ENCODE results near the gene CELF6. TPM values are rescaled to one million over a fixed set of nuclear protein-coding genes. Genes with fewer than 3 reads are reported as not detected.

Gene CELF6
- polyA plus RNA-seq, 1 of the 3 experiments (the other 2 are of a cell fraction): 0.20 TPM

GRCh38 chr15:72353266-72353665 is 33.3 kb upstream of the CELF6 start:
- no peak for DNase-seq
- ChIA-PET CTCF (no interaction called here), POLR2A (no interaction called here)

More at GRCh38 chr15:72353266-72353665, 33.3 kb upstream of the CELF6 start:
- H3K4me1 ChIP-seq (ENCODE audit: control insufficient read depth in 1 of 2, insufficient read depth in 2 of 2, low read depth in 1 of 2, low read length in 1 of 2): peaks cover 0 to 5% of the 10 kb centered on the region in 2 experiments; a peak in 2 of 4 replicates
- no peak for TF ChIP-seq CTCF (IDR thresholded peaks at IDR 0.05)
- TF ChIP-seq REST (IDR thresholded peaks at IDR 0.05; ENCODE audit: low read depth, low read length): no peak
- no peak for TF ChIP-seq ZBTB33 (IDR thresholded peaks at IDR 0.05; ENCODE audit: borderline replicate concordance, low read depth)
- no peak for TF ChIP-seq ELF1 (IDR thresholded peaks at IDR 0.05)
- no peak for TF ChIP-seq MXI1 (IDR thresholded peaks at IDR 0.05; ENCODE audit: low read depth, low read length)
- no peak for TF ChIP-seq TAF1 (IDR thresholded peaks at IDR 0.05; ENCODE audit: borderline replicate concordance, low read depth, low read length)
- TF ChIP-seq SMC3 (IDR thresholded peaks at IDR 0.05; ENCODE audit: low read depth, low read length): no peak
- no peak for TF ChIP-seq MEF2A (IDR thresholded peaks at IDR 0.05; ENCODE audit: borderline replicate concordance, low read depth)
- TF ChIP-seq USF2 (IDR thresholded peaks at IDR 0.05; ENCODE audit: borderline replicate concordance, low read depth, low read length): no peak
- no peak overlapping the region for H2AFZ ChIP-seq (ENCODE audit: low read depth)
- no peaks in the 10 kb centered on the region for H3K27me3 ChIP-seq (ENCODE audit: insufficient read depth)
- no peak overlapping the region for H3K4me2 ChIP-seq
- no peaks in the 10 kb centered on the region for H3K9me3 ChIP-seq
- H3K27ac ChIP-seq (ENCODE audit: low read depth in 2 of 2, low read length in 1 of 2): no peak overlapping the region
- 87% methylated on average over 2 of the region's 2 CpGs for WGBS (ENCODE audit: low lambda C conversion rate)
- no peaks in the 10 kb centered on the region for H3F3A ChIP-seq (replicated peaks; ENCODE audit: insufficient read depth)
- H3K9me2 ChIP-seq: no peaks in the 10 kb centered on the region
- no peaks in the 10 kb centered on the region for H4K20me1 ChIP-seq (ENCODE audit: insufficient read depth)
- H3K79me2 ChIP-seq (ENCODE audit: insufficient read depth): no peaks in the 10 kb centered on the region
- no peak overlapping the region for H3K4me3 ChIP-seq (ENCODE audit: low read depth in 2 of 2, low read length in 1 of 2)
- H3K9ac ChIP-seq: no peak overlapping the region
- peaks cover 20 to 70% of the 10 kb centered on the region in 2 experiments for H3K36me3 ChIP-seq (replicated peaks in 1 of 2; ENCODE audit: control insufficient read depth in 1 of 2, insufficient read depth in 2 of 2, low read length in 1 of 2)
